ENCODE data around the gene C1QTNF8.

The C1QTNF8 gene

DNA sequence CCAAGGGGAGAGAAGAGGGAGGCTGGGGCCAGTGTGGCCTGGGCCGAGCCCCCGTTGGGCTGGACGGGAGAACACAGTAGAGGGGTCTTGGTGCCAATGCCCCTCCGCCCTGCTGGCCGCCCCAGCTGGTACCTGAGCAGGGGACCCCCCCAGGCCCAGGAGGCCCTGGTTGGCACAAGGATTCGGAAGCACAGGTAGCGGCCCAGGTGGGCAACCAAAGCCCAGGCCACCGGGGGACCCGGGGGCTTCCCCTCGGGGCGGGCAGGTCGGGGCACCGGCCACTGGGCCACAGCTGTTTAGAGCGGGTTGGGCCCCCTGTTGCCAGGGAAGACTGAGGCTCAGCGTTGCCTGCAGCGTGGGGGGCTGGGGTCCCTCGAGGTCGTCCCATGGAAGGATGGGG, 28.2 kb upstream of the C1QTNF8 start:
- ATAC-seq (ENCODE audit: insufficient read depth, low read depth) (no peak), DNase-seq (no peak)
- Histone ChIP-seq H3K4me2 (ENCODE audit: insufficient read depth, low read length) (no peak overlapping the region), H3K9me3 (ENCODE audit: insufficient read depth, low read length, severe bottlenecking) (no peaks in the 10 kb centered on the region), H3K27ac (ENCODE audit: low read length) (no peak overlapping the region), H3K27me3 (ENCODE audit: insufficient read depth, low read length, poor library complexity) (no peaks in the 10 kb centered on the region), H3K36me3 (ENCODE audit: insufficient read depth, low read length) (no peaks in the 10 kb centered on the region), H3K9ac (ENCODE audit: low read depth, low read length) (no peak overlapping the region), H3K4me1 (ENCODE audit: insufficient read depth, low read length) (no peaks in the 10 kb centered on the region), H3K4me3 (ENCODE audit: low read depth in 1 of 2, low read length in 2 of 2) (no peak overlapping the region), H2AFZ (ENCODE audit: low read depth, low read length) (no peak overlapping the region), H3K79me2 (ENCODE audit: insufficient read depth, low read length) (no peaks in the 10 kb centered on the region), H4K20me1 (ENCODE audit: insufficient read depth, low read length) (peaks cover 4% of the 10 kb centered on the region; the same call in 1 of the 2 replicates)
- TF ChIP-seq CTCF (IDR thresholded peaks at IDR 0.05; ENCODE audit: borderline replicate concordance, extremely low read depth, low read length, poor library complexity, severe bottlenecking) = no peak

GRCh38 chr16:1123525-1124230, 27.6 kb upstream of the C1QTNF8 start:
- H3K36me3 ChIP-seq (ENCODE audit: insufficient read depth, low read length) = no peaks in the 10 kb centered on the region
- H3K27me3 ChIP-seq (ENCODE audit: insufficient read depth, low read length, poor library complexity) = no peaks in the 10 kb centered on the region
- H3K4me2 ChIP-seq (ENCODE audit: insufficient read depth, low read length) = no peak overlapping the region
- no peak for TF ChIP-seq EZH2 (IDR thresholded peaks at IDR 0.05; ENCODE audit: borderline replicate concordance, low read depth, low read length, severe bottlenecking)
- no peak for TF ChIP-seq CTCF (IDR thresholded peaks at IDR 0.05; ENCODE audit: borderline replicate concordance, extremely low read depth, low read length, poor library complexity, severe bottlenecking)
- no peak overlapping the region for H3K27ac ChIP-seq (ENCODE audit: low read length)
- H3K4me1 ChIP-seq (ENCODE audit: insufficient read depth, low read length) = no peaks in the 10 kb centered on the region
- H3K9ac ChIP-seq (ENCODE audit: low read depth, low read length) = no peak overlapping the region
- DNase-seq = no peak
- no peak overlapping the region for H2AFZ ChIP-seq (ENCODE audit: low read depth, low read length)
- peaks cover 4% of the 10 kb centered on the region; the same call in 1 of the 2 replicates for H4K20me1 ChIP-seq (ENCODE audit: insufficient read depth, low read length)
- no peak overlapping the region for H3K4me3 ChIP-seq (ENCODE audit: low read depth in 1 of 2, low read length in 2 of 2)
- no peak for ATAC-seq (ENCODE audit: insufficient read depth, low read depth)
- no peaks in the 10 kb centered on the region for H3K9me3 ChIP-seq (ENCODE audit: insufficient read depth, low read length, severe bottlenecking)
- H3K79me2 ChIP-seq (ENCODE audit: insufficient read depth, low read length) = no peaks in the 10 kb centered on the region

GRCh38 chr16:1122398-1122765, 26.3 kb upstream of the C1QTNF8 start:
- Histone ChIP-seq H2AFZ (ENCODE audit: low read depth, low read length) (no peak overlapping the region), H3K27ac (ENCODE audit: low read length) (no peak overlapping the region), H3K4me2 (ENCODE audit: insufficient read depth, low read length) (no peak overlapping the region), H3K9me3 (ENCODE audit: insufficient read depth, low read length, severe bottlenecking) (no peaks in the 10 kb centered on the region), H3K9ac (ENCODE audit: low read depth, low read length) (no peak overlapping the region), H3K36me3 (ENCODE audit: insufficient read depth, low read length) (no peaks in the 10 kb centered on the region), H3K27me3 (ENCODE audit: insufficient read depth, low read length, poor library complexity) (no peaks in the 10 kb centered on the region), H4K20me1 (ENCODE audit: insufficient read depth, low read length) (peaks cover 4% of the 10 kb centered on the region; the same call in 1 of the 2 replicates), H3K4me1 (ENCODE audit: insufficient read depth, low read length) (no peaks in the 10 kb centered on the region), H3K4me3 (ENCODE audit: low read depth in 1 of 2, low read length in 2 of 2) (no peak overlapping the region), H3K79me2 (ENCODE audit: insufficient read depth, low read length) (no peaks in the 10 kb centered on the region)
- ATAC-seq (ENCODE audit: insufficient read depth, low read depth) (no peak), DNase-seq (no peak)
- TF ChIP-seq CTCF (IDR thresholded peaks at IDR 0.05; ENCODE audit: borderline replicate concordance, extremely low read depth, low read length, poor library complexity, severe bottlenecking) = no peak
- TF ChIP-seq EZH2 (IDR thresholded peaks at IDR 0.05; ENCODE audit: borderline replicate concordance, low read depth, low read length, severe bottlenecking) = no peak

Measured in DND-41 (cell line).